Stimulated activated CD8-positive, alpha-beta memory T cell treated with anti-CD3 and anti-CD28 coated beads, Interleukin-7, amount 100 ng/mL, for 1 hour (primary cell): ENCODE measurements around the gene PLA1A.
"Not testable (repeated sequence)": the region's sequence is repeated elsewhere in the genome, so short reads cannot be mapped to it uniquely, and the experiment has no call there.

Experiments used
- DNase-seq, 2 donors: peaks; one replicate each; pipeline ENCODE4 v3.0.0-alpha.2; 2020; ENCODE audit warnings: low read depth in 2 of 2

PLA1A gene

DNA sequence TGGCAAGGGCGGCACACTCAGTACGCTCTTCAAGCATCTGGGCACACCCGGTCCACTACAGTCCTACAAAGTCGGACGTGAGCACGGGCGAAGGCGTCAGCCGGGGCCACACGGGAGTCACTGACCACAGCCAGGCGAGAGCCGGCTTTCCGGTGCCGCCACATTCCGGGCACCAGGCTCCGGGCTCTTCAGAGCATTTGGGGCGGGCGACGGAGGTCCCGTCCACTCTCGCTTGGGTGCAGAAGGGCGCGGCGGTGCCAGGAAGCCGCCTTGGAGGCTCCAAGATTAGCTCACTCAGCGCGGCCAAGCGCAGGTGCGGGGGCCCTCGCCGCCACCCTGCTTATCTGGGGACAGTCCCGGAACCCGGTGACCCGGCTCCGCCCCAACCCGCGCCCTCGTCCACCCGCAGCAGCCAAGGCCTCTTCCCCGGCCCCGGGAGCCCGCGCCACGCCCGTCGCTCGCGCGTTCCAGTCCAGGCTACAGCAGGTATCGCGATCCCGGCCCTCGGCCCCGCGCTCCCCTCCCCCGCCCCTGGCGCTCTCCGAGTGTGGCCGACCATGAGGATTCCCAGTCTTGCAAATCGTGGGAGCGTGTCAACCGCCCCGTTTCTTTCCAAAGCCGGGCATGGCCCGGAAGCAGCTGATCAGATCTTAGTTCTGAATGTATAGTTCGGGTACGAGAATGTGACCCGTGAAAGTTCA is 18.2 kb upstream of the PLA1A start, which contains the start of gene ADPRH:
Gene ADPRH, plus strand, starts transcription at position 127 of the 701 bp plus-strand sequence. CDS start 2,678 bp downstream, outside the sequence.
- DNase-seq = no peak

DNA sequence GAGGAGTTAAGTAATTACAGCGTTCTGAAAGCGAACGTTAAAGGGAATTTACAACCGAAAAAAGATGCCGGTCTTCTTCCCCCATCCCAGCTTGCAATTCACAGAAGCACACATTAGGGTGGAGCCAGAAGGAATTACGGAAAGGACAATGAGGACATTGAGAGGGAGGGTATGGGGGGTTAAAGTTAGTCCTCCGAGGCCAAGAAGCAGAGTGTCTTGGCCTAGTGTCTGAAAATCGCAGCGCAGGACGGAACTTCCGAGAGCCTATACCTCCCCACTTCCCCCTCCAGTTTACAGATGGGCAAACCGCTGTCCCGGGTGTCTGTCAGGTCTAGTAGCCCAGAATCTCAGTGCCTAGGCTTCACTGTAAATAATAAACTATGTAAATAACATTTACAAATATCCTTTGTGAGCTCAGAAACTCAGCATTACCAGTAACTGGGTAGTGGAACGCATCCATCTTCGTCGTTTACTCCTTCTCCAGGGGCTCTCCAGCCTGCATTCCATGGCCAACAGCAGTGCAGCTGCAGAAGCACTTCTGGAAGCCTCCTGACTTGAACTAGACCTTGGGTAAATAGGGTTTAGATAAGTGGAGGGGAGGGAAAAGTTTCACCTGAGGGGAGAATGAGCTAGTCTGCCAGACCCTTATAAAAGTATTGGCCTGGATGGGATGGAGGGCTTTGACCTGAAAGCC is 17.5 kb upstream of the PLA1A start:
- no peak for DNase-seq

DNA sequence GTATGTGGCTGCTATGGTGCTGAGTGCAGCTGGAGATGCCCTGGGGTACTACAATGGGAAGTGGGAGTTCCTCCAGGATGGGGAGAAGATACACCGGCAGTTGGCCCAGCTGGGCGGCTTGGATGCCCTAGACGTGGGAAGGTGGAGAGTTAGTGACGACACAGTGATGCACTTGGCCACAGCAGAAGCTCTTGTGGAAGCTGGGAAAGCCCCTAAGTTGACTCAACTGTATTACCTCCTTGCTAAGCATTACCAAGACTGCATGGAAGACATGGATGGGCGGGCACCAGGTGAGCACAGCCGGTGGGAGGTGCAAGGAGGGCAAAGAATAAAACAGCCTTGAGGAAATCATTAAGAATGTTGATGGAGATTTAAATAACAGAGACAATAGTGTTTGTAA is 15.5 kb upstream of the PLA1A start:
- DNase-seq = no peak

DNA sequence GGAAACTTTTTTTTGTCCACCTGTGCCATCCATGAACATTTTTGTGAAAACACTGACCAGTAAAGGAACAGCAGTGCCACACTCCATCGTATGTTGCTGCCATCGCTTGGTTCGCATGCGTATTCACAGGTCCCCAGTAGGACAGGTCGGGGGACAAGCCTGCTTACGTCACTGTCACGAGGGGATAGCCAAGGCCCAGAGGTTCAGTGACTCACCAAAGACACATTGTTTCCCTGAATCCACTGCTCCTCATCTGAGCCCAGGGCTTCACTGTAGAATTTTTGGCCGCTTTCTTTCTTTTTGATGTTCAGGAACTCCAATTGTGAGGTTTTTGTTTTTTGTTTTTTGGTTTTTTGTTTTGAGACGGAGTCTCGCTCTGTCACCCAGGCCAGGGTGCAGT is 12.5 kb upstream of the PLA1A start:
- no peak for DNase-seq

DNA sequence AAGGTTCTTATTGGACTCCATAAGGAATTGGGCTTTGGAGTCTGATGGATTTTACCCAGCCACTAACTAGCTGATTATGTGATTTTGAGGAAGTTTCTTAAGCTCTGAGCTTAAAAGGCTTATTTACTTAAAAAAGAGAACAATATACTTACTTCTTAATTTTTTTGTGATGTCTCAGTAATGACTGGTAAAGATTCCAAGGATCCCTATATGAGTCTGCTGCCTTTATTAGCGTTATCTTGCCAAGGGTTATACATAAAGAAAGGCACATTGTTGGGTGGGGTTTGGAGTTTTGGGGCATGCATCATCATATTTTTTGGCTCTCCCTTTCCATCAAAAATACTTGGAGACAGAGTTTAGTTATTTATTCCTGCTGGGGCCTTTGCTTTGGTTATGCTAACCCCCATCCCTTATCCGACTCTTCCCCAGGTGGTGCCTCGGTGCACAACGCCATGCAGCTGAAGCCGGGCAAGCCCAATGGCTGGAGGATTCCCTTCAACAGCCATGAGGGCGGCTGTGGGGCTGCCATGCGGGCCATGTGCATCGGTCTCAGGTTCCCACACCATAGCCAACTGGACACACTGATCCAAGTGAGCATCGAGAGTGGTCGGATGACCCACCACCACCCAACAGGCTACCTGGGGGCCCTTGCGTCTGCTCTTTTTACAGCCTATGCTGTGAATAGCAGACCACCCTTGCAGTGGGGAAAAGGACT is 11.7 kb upstream of the PLA1A start:
- no peak for DNase-seq

DNA sequence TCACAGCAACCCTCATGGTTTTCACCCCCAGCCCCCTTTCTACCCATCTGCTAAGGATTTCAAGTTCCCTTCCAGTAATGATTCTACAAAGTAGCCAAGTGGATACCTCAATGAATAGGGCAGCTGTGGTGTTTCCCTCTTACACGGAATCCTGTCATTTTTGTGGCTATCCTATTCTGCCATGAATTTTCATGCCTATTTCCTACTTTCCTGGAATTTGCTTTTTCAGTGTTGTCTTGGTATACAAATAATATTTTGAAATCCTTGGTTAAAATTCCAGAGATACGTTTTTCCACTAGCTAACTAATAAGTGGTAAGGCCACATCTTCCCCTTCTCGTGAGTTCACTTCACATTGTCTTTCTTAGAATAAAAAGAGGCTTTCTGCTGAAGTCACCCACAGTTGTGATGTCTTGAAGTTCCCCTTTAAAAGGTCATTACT is 10.9 kb upstream of the PLA1A start:
- no peak for DNase-seq

DNA sequence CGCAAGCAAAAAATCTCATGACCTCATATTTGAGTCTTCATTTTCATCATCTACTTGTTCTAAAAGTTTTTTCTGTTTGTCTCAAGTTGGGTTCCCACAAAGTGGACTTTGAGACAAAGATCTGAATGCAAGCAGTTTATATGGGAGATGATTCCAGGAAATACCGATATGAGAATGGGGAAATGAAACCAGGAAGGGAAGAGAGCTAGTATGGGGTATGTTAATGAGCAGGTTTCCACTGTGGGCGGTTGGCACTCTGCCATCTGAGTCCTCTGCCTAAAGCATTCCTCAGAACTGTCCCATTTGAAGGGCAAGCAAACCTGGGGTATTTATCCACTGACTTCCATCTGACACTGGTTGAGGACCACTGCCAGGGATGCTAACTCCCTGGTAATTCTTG is 9.6 kb upstream of the PLA1A start:
- DNase-seq = no peak

DNA sequence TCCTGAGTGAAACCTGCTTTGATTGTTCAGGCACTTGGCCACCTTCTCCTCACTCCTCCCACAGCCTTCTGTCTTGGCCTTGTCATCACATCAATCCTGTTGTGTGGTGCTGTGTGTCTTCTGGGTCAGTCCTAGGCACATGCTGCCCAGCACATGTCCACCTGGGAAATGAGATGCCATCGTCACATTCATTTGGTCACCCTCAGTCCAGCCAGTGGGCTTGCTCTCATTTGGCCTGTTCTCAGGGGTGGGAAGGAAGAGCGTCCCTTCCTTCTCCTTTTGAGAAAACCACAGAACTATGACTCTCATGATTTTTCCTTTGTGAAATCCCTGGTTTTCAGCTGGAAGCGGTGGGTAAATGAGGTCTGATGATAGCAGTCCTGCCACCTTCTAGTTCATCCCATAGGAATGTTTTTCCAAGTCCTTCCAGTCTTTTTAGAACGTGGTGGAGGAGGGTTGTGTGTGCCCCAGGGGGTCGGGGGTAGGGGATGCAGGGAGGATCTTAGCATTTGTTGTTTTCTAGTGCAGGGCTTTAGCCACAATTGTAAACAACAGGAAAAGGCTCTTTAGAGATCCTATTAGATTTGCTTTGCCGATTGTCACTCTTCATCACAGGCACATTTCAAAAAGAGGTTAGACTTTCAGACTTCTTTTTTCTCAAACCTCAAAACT is 8.4 kb upstream of the PLA1A start:
- no peak for DNase-seq

DNA sequence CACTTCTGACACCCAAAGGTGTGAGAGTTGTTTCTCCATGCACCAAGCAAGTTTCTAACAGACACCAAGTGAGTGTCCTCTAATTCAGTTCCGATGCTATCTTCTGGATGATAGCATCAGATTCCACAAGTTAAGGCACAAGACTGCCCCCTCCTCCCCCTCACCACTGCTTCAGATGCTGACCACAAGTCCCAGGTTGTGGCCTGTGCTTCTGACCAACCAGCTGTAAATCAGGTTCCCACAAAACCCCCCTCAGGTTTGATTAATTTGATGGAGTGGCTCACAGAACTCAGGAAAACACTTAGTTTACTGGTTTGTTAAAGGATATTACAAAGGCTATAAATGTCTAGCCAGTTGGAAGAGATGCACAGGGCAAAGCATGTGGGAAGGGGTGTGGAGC is 7.0 kb upstream of the PLA1A start:
- no peak for DNase-seq

DNA sequence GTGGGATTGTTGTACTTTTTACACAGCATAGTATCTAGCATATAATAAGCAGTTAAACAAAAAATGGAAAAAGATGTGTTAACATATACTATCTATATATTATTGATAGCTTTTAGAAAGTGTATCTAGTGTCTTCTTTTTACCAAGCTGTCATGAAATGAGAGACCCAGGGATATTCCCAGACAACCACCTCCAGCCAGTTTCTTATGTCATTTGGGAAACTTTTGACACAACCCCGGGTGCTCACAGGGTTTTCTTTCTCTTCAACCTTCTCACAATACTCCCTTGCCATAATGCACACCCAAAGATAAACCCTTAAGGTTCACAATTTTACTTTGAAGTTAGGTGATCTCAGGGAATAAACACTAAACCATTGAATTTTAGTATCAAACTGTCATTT is 4.8 kb upstream of the PLA1A start:
- DNase-seq = no peak

DNA sequence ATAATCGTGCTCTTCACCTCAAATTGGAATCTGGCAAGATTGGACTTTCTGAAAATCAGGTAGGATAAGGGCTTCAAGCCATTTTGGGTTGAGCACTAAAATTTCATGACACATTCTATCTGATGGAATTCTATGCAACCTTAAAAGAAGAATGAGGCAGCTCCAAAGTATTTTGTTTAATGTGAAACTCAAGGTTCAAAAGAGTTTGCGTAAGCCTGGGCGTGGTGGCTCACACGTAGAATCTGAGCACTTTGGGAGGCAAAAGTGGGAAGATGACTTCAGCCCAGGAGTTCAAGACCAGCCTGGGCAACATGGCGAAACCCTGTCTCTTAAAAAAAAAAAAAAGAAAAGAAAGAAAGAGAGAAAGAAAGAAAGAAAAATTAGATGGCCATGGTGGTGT is 3.6 kb upstream of the PLA1A start:
- DNase-seq = no peak

DNA sequence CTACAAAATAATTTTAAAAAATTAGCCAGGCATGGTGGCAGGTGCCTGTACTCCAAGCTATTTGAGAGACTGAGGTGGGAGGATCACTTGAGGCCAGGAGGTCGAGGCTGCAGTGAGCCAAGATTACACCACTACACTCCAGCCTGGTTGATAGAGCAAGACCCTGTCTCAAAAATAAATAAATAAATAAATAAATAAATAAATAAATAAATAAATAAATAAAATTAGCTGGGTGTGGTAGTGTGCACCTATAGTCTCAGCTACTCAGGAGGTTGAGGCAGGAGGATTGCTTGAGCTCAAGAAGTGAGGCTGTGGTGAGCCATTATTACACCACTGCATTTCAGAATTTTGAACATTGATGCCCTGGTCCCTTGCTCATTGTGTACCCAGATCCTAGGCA is 2.8 kb upstream of the PLA1A start:
- DNase-seq = not testable (repeated sequence)

DNA sequence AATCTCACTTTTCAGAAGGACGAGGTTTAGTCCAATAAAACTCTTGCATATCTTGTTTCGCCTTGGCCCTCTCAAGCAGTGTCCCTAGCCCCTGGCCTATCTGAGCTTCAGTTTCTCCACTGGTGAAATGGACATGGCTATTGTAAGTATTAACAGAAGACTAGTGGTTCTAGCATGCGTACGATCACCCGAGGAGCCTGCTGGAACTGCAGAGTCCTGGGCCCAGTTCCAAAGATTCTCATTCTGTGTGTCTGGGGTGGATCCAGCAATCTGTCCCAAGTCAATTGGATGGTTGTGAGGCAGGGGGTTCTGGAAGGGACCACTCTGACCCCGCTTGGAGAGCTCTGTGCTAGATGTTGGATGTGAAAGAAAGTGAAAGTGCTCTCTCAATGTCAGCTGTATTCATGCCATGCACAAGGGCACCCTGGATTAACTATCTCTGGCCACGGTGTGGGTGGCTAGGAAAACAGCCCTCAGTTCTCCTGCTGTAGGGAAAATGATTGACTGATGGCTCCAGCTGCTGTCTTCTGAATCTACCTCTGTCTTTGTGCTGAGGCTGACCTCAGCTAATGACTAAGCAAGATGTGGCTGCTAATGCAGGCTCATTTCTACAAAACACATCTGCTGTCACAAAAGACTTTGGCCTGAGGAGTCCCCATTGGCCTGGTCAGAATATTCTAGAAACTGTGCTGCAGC is 1.9 kb upstream of the PLA1A start:
- no peak for DNase-seq

DNA sequence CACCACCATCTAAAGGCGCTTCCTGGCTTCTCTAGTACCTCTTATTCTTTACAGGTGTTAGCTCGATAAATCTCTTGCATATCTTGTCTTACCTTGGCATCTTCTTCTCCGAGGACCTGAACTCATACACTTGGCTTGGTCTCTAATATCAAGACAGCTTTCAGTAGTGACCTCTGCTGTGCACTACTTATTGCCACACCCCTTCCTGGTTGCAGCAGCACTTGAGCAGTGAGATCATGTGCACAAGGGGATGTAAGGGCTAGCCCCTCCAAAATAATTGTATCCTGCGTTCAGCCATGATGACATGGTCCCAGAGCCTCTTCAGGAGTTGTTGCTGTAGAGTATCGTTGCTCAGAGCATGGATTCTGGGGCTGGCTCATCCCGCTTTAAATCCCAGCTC is 1.3 kb upstream of the PLA1A start:
- no peak for DNase-seq

DNA sequence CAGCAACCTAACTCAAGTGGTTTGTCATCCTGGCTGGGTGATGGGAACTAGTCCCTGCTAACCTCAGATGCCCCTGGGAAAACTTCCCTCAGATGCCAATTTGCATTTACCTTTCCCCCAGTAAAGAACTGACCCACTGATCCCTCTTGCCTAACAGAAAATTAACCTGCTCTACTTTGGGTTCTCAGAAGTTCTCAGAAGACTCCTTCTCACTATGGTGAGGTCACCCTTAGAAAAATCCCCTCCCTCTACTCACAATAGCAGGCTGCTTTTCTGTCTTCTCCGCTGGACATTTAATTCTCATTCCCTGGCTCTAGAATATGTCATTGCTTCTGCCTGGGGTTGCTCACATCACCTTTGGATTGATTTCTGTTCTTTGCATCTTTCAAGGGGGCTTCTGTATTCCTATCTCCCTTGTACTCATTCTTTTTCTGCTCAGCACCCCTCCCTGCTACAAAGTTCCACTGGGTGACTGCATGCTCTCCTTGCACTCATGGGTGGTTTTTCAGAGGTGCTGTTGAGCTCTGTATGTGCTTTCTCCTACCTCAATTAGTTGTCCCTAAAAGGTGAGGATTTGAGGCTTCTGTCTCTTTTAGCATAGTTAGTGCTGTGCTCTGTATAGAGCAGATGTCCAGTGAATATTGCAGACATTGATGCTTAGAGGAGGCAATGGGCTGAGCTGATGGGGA is 869 bp downstream of the PLA1A start:
- no peak for DNase-seq

DNA sequence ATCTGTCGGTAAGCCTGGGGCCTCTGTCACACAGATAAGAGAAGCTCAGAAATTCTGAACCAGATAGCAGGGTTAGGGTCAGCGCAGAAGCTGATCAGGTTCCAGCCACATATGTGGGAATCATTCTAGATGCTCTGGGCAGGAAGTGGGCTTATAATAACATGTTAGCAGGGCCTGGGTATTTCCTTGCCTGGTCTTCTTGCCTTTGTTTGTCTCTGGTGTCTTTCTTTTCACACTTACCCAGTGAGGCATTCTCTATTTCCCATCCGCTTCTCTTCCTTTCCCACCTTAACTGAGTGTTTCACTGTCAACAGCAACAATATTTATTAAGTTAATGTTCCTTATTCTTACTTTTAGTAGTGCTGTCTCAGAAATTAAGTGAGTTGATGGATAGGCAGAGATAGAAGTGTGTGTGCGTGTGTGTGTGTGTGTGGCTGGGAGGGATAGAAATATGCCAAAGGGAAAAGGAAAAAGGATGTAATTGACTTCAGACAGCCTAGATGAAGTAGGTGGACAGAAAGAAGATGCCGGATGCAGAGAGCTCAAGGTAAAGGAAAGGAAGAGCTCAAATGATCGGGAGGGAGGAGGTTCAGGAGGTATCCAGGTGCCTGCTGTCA is 2.0 kb downstream of the PLA1A start:
- no peak for DNase-seq

DNA sequence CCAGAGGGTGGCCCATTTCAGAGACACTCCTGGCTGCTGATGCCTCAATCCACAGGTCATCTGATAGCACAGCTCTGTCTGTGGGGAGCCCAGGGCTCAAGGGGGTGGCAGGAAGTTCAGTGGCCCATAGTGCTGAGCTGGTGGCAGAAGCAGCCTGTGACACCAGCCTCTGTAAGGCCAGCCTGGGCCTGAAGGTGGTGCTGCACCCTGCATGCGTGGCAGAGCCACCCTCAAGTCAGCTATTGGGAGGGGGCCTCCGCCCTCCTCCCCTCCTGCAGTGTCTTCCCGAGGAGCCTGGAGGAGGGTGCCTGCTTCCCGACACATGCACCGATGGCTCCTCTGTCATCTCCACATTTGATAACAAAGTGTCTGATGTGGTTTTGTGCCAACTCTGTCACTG is 3.0 kb downstream of the PLA1A start:
- DNase-seq = no peak

DNA sequence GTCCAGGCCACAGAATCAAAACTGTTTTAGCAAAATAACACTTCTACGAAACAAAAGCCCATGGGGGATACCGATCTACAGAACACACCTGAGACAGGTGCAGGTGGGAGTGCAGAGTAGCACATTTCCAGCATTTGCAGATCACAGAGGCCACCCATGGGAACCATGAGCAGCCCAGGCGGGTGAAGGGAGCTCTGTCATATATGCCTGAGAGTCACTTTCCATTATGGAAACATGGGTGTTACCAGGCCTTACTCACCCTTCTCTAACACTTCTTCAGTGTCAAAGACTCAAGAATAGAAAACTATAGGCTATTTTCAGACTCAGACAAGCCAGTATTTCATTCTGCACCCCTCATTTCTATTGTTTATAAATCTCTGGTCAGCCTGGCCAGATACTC is 3.5 kb downstream of the PLA1A start:
- no peak for DNase-seq

DNA sequence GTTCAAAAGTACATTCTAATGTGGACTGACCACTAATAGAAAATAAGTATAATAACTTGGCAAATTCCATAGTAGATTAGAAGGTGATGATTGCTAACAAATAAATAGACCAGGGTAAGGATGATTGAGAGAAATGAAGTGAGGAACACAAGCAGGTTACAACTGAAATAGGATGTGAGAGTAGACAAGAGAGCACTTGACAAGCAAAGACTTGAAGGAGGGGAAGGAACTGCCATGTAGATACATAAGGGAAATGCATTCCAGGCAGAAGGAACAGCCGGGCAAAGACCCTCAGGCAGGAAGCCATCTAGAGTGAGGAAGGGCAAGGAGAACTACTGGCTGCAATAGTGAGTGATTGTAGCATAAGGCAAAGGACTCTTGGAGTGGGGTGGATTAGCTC is 5.0 kb downstream of the PLA1A start:
- DNase-seq = no peak

DNA sequence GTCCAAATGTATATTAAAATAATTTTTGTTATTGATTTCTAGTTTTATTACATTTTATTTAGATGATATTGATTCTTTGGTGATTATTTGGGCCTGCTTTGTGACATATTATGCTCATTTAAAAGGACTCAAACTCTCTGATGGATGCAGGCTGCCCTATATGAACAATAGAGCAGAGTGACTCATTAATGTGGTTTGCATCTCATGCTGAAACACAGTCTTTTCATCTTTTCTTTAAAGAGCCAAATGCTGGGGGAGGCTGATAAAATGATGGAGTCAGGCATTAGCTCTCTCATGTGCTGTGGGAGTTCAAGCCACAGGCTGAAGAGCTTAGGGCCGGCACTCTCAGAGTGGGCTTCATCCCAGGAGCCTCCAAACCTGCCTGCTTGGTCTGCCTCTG is 7.2 kb downstream of the PLA1A start:
- no peak for DNase-seq
